MCF 10A (cell line): Measurements from ENCODE around the gene EIF2AK2. TPM values are rescaled to one million over a fixed set of nuclear protein-coding genes. Genes with fewer than 3 reads are reported as not detected.
"Not testable (repeated sequence)": the region's sequence is repeated elsewhere in the genome, so short reads cannot be mapped to it uniquely, and the experiment has no call there.

Experiments used
- BruUV-seq: library from RNA; stranded (reverse); fragments of 400-500 nt; replicated peaks from 2 replicates; lab custom pipeline; 2021; lab: Mats Ljungman, UMichigan
- CTCF ChIA-PET: fragments of 300-600 bp; sonication (Branson Sonifier 250); formaldehyde crosslinking; extraction: SDS; loops from one replicate; lab custom pipeline; 2021; ENCODE audit warnings: antibody characterized with exemption, inconsistent platforms; lab: Yijun Ruan, JAX
- POLR2A ChIA-PET: fragments of 300-600, 350-650 bp; sonication (Branson Sonifier 250); formaldehyde crosslinking; extraction: SDS; loops from one replicate; lab custom pipeline; 2020; ENCODE audit warnings: antibody characterized with exemption, inconsistent platforms; lab: Yijun Ruan, JAX
- DNase-seq: peaks from one replicate; pipeline ENCODE4 v3.0.0-alpha.2; 2018; ENCODE audit not compliant: unreplicated experiment
- H3K27ac Mint-ChIP-seq: one replicate; pipeline ENCODE4 v1.8.0; 2022; ENCODE audit warnings: mild to moderate bottlenecking, low read depth, mixed read lengths; ENCODE audit not compliant: unreplicated experiment
- H3K27me3 Mint-ChIP-seq: one replicate; pipeline ENCODE4 v1.8.0; 2022; ENCODE audit warnings: mixed read lengths; ENCODE audit not compliant: insufficient read depth, unreplicated experiment
- H3K36me3 Mint-ChIP-seq: one replicate; pipeline ENCODE4 v1.8.0; 2022; ENCODE audit warnings: mild to moderate bottlenecking, moderate library complexity, mixed read lengths; ENCODE audit not compliant: insufficient read depth, unreplicated experiment
- H3K4me1 Mint-ChIP-seq: one replicate; pipeline ENCODE4 v1.8.0; 2022; ENCODE audit warnings: mixed read lengths; ENCODE audit not compliant: insufficient read depth, unreplicated experiment
- H3K4me3 Mint-ChIP-seq: one replicate; pipeline ENCODE4 v1.8.0; 2022; ENCODE audit warnings: mild to moderate bottlenecking, moderate library complexity, mixed read lengths; ENCODE audit not compliant: unreplicated experiment
- H3K9me3 Mint-ChIP-seq: one replicate; pipeline ENCODE4 v1.8.0; 2022; ENCODE audit warnings: mixed read lengths; ENCODE audit not compliant: unreplicated experiment
- intact Hi-C: fragments of 100-400 bp; cut with micrococcal nuclease; formaldehyde crosslinking; loops from 2 replicates; pipeline ENCODE4 v1.14.1; 2022
- total RNA-seq: library from RNA; stranded (reverse); gene quantifications from 2 replicates; pipeline ENCODE4 v1.2.3, GENCODE V29; 2022
- TF ChIP-seq, protein P1 (sequence below): fragments of 200-600 bp; IDR thresholded peaks from one replicate; pipeline ENCODE4 v1.8.0; 2022; ENCODE audit warnings: antibody characterized with exemption, mild to moderate bottlenecking; ENCODE audit not compliant: unreplicated experiment

The EIF2AK2 gene
- total RNA-seq, 1 experiment from 2014 or later: 29.6 TPM

DNA sequence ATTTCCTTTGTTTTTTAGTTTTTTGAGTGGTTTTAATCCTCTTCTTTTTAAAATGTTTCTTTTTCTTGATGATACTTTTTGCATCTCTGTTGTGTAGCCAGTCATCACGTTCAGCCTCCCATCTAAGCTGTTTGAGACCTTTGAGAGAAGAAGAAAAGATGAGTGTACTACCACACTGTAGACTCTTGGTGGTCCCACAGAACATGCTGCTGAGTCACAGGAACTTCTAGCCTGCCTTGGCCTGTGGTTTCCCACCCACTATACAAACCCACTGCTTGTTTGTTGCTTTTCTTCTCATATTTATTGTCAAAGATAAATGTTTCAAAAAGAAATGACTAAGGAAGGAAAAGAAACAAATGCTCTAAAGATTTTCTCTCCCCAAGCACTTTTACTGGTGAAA lies 45.0 kb upstream of the EIF2AK2 start:
- H3K36me3 Mint-ChIP-seq: peaks cover 73% of the 10 kb centered on the region
- intact Hi-C loops: no loop called here
- POLR2A ChIA-PET: no interaction called here

DNA sequence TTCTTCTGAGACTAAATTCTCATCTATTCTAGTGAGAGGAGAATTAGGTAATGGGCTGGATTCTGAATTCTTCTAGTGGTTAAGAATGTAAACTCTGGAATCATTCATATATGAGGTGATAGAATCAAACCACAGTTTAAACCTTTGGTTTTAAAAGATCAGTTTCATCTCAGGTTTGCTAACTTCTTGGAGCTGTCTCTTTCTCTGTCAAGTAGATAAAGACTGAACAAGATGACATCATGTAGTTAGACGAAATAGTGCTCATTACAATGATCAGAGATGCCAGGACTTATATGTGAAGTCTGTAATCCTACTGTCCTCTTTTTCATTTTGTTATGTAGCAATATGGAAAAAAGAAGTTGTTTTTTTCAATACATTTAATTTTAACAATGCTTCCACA lies 44.4 kb upstream of the EIF2AK2 start:
- ChIA-PET POLR2A (no interaction called here), CTCF (interaction anchor here (0.6 to 1.2 kb wide), 4 partner anchors 12 to 32 kb away, joined by 3 to 5 read pairs (median 3); no protein-coding TSS in a partner anchor)
- H3K36me3 Mint-ChIP-seq: peaks cover 67% of the 10 kb centered on the region

More for the DNA sequence above, 45.0 kb upstream of the EIF2AK2 start:
- CTCF ChIA-PET: interaction anchor here (0.9 to 1.0 kb wide), 2 partner anchors 21 to 33 kb away, joined by 3 read pairs; no protein-coding TSS in a partner anchor
- Mint-ChIP-seq H3K4me3 (no peak overlapping the region), H3K27me3 (no peaks in the 10 kb centered on the region), H3K4me1 (peaks cover 6% of the 10 kb centered on the region), H3K9me3 (peaks cover 15% of the 10 kb centered on the region), H3K27ac (no peak overlapping the region)
- TF ChIP-seq, protein P1, sequence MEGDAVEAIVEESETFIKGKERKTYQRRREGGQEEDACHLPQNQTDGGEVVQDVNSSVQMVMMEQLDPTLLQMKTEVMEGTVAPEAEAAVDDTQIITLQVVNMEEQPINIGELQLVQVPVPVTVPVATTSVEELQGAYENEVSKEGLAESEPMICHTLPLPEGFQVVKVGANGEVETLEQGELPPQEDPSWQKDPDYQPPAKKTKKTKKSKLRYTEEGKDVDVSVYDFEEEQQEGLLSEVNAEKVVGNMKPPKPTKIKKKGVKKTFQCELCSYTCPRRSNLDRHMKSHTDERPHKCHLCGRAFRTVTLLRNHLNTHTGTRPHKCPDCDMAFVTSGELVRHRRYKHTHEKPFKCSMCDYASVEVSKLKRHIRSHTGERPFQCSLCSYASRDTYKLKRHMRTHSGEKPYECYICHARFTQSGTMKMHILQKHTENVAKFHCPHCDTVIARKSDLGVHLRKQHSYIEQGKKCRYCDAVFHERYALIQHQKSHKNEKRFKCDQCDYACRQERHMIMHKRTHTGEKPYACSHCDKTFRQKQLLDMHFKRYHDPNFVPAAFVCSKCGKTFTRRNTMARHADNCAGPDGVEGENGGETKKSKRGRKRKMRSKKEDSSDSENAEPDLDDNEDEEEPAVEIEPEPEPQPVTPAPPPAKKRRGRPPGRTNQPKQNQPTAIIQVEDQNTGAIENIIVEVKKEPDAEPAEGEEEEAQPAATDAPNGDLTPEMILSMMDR: no peak
- BruUV-seq: no TSS peak
- DNase-seq: no peak

DNA sequence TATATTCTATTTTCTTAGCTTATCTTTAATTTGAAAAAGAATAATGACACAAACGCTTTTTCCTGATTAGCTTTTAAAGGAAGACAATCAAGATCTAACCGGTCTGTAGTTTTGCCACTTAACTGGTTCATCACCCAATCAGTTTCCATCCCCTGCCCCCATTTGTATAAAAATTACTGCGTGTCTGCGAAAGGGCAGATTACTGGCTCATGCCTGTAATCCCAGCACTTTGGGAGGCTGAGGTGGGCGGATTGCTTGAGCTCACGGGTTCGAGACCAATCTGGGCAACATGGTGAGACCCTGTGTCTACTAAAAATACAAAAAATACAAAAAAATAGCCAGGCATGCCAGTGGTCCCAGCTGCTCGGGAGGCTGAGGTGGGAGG lies 41.9 kb upstream of the EIF2AK2 start:
- peaks cover 4% of the 10 kb centered on the region for H3K9me3 Mint-ChIP-seq
- H3K36me3 Mint-ChIP-seq: peaks cover 46% of the 10 kb centered on the region
- no peak overlapping the region for H3K27ac Mint-ChIP-seq
- no TSS peak for BruUV-seq
- TF ChIP-seq, protein P1: no peak
- POLR2A ChIA-PET: interaction anchor here (0.6 to 1.6 kb wide), 13 partner anchors 8 to 128 kb away, joined by 3 to 10 read pairs (median 3); partner anchors contain the start of genes CEBPZ, EIF2AK2 and NDUFAF7
- DNase-seq: no peak
- intact Hi-C loops: no loop called here
- no peak overlapping the region for H3K4me3 Mint-ChIP-seq
- CTCF ChIA-PET: interaction anchor here (1.4 to 1.6 kb wide), 2 partner anchors 31 to 34 kb away, joined by 3 to 4 read pairs; no protein-coding TSS in a partner anchor
- peaks cover 6% of the 10 kb centered on the region for H3K4me1 Mint-ChIP-seq
- H3K27me3 Mint-ChIP-seq: no peaks in the 10 kb centered on the region

More for the DNA sequence above, 44.4 kb upstream of the EIF2AK2 start:
- Mint-ChIP-seq H3K9me3 (peaks cover 15% of the 10 kb centered on the region), H3K27me3 (no peaks in the 10 kb centered on the region), H3K27ac (no peak overlapping the region), H3K4me1 (peaks cover 6% of the 10 kb centered on the region), H3K4me3 (no peak overlapping the region)
- intact Hi-C loops: no loop called here
- TF ChIP-seq, protein P1: no peak
- no TSS peak for BruUV-seq
- DNase-seq: no peak

DNA sequence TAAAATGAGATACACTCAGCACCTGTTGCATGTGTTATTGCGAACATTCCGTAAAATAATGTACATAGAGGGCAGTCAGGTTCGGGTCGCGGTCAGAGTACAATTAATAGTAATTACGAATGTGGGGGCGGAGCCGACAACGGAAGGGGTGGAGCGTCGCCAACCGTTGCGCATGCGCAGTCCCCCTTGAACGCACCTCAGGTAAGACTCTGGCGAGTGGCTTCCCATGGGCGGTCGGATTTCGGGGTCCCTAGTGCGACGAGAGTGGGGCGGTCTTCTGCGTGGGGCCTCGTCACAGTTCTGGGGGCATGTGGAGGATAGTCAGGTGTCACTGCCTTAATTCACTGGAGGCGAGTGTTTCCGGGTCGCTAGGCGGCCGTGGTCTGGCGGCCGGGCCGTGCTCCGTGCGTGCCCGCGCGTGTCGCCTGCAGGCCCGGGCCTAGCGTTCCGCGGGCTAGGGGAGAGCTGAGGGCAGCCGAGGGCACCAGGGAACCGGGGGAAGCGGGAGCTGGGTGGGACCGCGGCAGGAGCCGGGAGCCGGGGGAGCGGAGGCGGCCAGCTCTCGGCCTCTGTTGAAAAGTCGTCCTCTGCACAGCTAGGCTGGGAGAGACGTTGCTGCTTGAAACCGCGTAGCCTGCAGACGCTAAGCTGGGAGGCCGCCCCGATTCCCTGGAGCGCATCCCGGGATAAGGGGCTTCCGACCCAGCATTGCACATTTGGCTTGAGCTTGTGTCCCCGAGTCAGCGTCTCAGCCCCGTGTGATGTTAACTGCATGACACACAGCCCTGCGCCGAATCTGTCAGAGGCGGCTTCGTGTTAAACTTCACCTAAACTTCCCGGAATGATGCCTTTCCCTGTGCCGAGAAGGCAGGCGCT lies 39.8 kb upstream of the EIF2AK2 start, which contains the start of gene CEBPZOS:
Gene CEBPZOS (plus strand): TSS at position 177 of the 876 bp plus-strand sequence. CDS start 3,209 bp downstream, outside the sequence.
- CTCF ChIA-PET: interaction anchor here (0.5 to 1.5 kb wide), 8 partner anchors 12 to 658 kb away, joined by 3 to 8 read pairs (median 3); partner anchors contain the start of genes CEBPZ and NDUFAF7
- Mint-ChIP-seq H3K9me3 (no peaks in the 10 kb centered on the region), H3K4me1 (peaks cover 6% of the 10 kb centered on the region), H3K4me3 (peak within 1 kb of the TSS; percentile 85), H3K27me3 (no peaks in the 10 kb centered on the region), H3K36me3 (peaks cover 25% of the 10 kb centered on the region), H3K27ac (peak within 1 kb of the TSS; percentile 87)
- BruUV-seq: no TSS peak
- intact Hi-C loops: no loop called here
- TF ChIP-seq, protein P1: no peak
- peak; percentile 84 for DNase-seq
- POLR2A ChIA-PET: interaction anchor here (0.8 to 1.7 kb wide), 14 partner anchors 10 to 127 kb away, joined by 3 to 13 read pairs (median 3); partner anchors contain the start of genes CEBPZ, EIF2AK2 and NDUFAF7

DNA sequence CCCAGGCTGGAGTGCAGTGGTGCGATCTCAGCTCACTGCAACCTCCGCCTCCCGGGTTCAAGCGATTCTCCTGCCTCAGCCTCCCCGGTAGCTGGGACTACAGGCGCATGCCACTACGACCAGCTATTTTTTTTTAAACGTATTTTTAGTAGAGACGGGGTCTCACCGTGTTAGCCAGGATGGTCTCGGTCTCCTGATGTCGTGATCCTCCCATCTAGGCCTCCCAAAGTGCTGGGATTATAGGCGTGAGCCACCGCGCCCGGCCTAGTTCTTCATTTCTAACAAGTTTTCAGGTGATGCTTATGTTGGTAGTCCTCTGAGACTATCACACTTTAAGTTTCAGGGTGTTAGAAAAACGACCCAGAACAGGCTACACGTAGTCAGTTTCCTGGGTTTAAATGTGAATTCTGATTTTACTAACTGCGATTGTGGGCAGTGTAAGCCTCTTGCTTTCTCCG lies 39.1 kb upstream of the EIF2AK2 start:
- CTCF ChIA-PET: interaction anchor here (0.5 to 1.5 kb wide), 5 partner anchors 23 to 907 kb away, joined by 3 to 4 read pairs (median 3); no protein-coding TSS in a partner anchor
- H3K9me3 Mint-ChIP-seq, H3K4me1 Mint-ChIP-seq, H3K27me3 Mint-ChIP-seq, BruUV-seq, intact Hi-C loops, DNase-seq: not testable (repeated sequence)
- Mint-ChIP-seq H3K27ac (peak overlapping the region; percentile 87), H3K4me3 (peak overlapping the region; percentile 85), H3K36me3 (peaks cover 20% of the 10 kb centered on the region)
- POLR2A ChIA-PET: interaction anchor here (0.6 to 1.6 kb wide), 4 partner anchors 9 to 112 kb away, joined by 3 to 13 read pairs (median 4); partner anchors contain the start of genes CEBPZ, GPATCH11, HEATR5B and NDUFAF7
